Measurements from ENCODE around the gene CCNL2.

The CCNL2 gene

GRCh38 chr1:1438531-1439381, 39.6 kb upstream of the CCNL2 start:
- no peak for DNase-seq (ENCODE audit: extremely low read depth, low read depth)
- TF ChIP-seq CTCF (IDR thresholded peaks at IDR 0.05; ENCODE audit: low read depth, low read length, missing control alignments): no peak
- no peak overlapping the region for H3K4me3 ChIP-seq (replicated peaks; ENCODE audit: low read depth, low read length)

GRCh38 chr1:1437904-1438376, 38.8 kb upstream of the CCNL2 start:
- no peak overlapping the region for H3K4me3 ChIP-seq (replicated peaks; ENCODE audit: low read depth, low read length)
- DNase-seq (ENCODE audit: extremely low read depth, low read depth): no peak

GRCh38 chr1:1437033-1437903, 38.1 kb upstream of the CCNL2 start:
- DNase-seq (ENCODE audit: extremely low read depth, low read depth): no peak
- no peak overlapping the region for H3K4me3 ChIP-seq (replicated peaks; ENCODE audit: low read depth, low read length)

More at GRCh38 chr1:1437904-1438376, 38.8 kb upstream of the CCNL2 start:
- TF ChIP-seq CTCF (IDR thresholded peaks at IDR 0.05; ENCODE audit: low read depth, low read length, missing control alignments): no peak

GRCh38 chr1:1436630-1437032, 37.5 kb upstream of the CCNL2 start:
- DNase-seq (ENCODE audit: extremely low read depth, low read depth): no peak
- H3K4me3 ChIP-seq (replicated peaks; ENCODE audit: low read depth, low read length): no peak overlapping the region
- no peak for TF ChIP-seq CTCF (IDR thresholded peaks at IDR 0.05; ENCODE audit: low read depth, low read length, missing control alignments)

More at GRCh38 chr1:1437033-1437903, 38.1 kb upstream of the CCNL2 start:
- no peak for TF ChIP-seq CTCF (IDR thresholded peaks at IDR 0.05; ENCODE audit: low read depth, low read length, missing control alignments)

GRCh38 chr1:1435911-1436629, 36.9 kb upstream of the CCNL2 start:
- TF ChIP-seq CTCF (IDR thresholded peaks at IDR 0.05; ENCODE audit: low read depth, low read length, missing control alignments): no peak
- H3K4me3 ChIP-seq (replicated peaks; ENCODE audit: low read depth, low read length): peak overlapping the region; percentile 20
- no peak for DNase-seq (ENCODE audit: extremely low read depth, low read depth)

Data from HFF-Myc (cell line).